Measurements from ENCODE around the gene ASB12. TPM values are rescaled to one million over a fixed set of nuclear protein-coding genes. Genes with fewer than 3 reads are reported as not detected.

ASB12 gene
- polyA plus RNA-seq, 2 of the 4 experiments (the other 2 are of a cell fraction) = 0.08 TPM; not detected in 1

GRCh38 chrX:64195862-64196261 lies 34.5 kb downstream of the ASB12 start:
- POLR2A ChIA-PET = interaction anchor here (1.5 kb wide), 1 partner anchor 10 kb away, joined by 3 read pairs; the partner anchor contains the start of gene AMER1
- no peaks in the 10 kb centered on the region for H3K4me1 ChIP-seq
- no peak for FAIRE-seq
- H3K27ac ChIP-seq = no peak overlapping the region
- CTCF ChIA-PET = no interaction called here
- 75% methylated on average over 1 of the region's 1 CpG for WGBS (ENCODE audit: missing lambda C conversion rate)
- no peak for ATAC-seq
- DNase-seq (ENCODE audit: low read depth in 1 of 2, low spot score in 1 of 2) = no peak
- no peak overlapping the region for H3K4me3 ChIP-seq
- TF ChIP-seq CEBPB (IDR thresholded peaks at IDR 0.05) (no peak), CTCF (IDR thresholded peaks at IDR 0.05) (no peak), HDAC2 (IDR thresholded peaks at IDR 0.05) (no peak), KDM5A (IDR thresholded peaks at IDR 0.05) (no peak), RARB (CRISPR knock-in tag; IDR thresholded peaks at IDR 0.05) (no peak), SREBF2 (IDR thresholded peaks at IDR 0.05) (no peak), NR3C1 (IDR thresholded peaks at IDR 0.05) (no peak), SMC3 (IDR thresholded peaks at IDR 0.05) (no peak)
- H3K9me3 ChIP-seq = no peaks in the 10 kb centered on the region
- no peak overlapping the region for H3K4me2 ChIP-seq

GRCh38 chrX:64192673-64193072 lies 37.7 kb downstream of the ASB12 start:
- POLR2A ChIA-PET = no interaction called here
- DNase-seq (ENCODE audit: low read depth in 1 of 2, low spot score in 1 of 2) (no peak), FAIRE-seq (no peak), ATAC-seq (no peak)
- no peaks in the 10 kb centered on the region for H3K9me3 ChIP-seq
- no peak overlapping the region for H3K4me2 ChIP-seq
- no peak overlapping the region for H3K4me3 ChIP-seq
- no peak overlapping the region for H3K27ac ChIP-seq
- CTCF ChIA-PET = interaction anchor here (1.2 kb wide), 1 partner anchor 14 kb away, joined by 3 read pairs; no protein-coding TSS in a partner anchor
- no peaks in the 10 kb centered on the region for H3K4me1 ChIP-seq
- TF ChIP-seq FOSB (CRISPR knock-in tag; IDR thresholded peaks at IDR 0.05) = no peak
- no peak for TF ChIP-seq RNF2 (IDR thresholded peaks at IDR 0.05; ENCODE audit: borderline replicate concordance, low read depth)
- TF ChIP-seq HOXB5 (CRISPR knock-in tag; IDR thresholded peaks at IDR 0.05) = no peak
- TF ChIP-seq ZSCAN20 (CRISPR knock-in tag; IDR thresholded peaks at IDR 0.05) = no peak
- TF ChIP-seq EHMT2 (IDR thresholded peaks at IDR 0.05; ENCODE audit: low read depth) = no peak
- no peak for TF ChIP-seq POLR2AphosphoS2 (conservative IDR thresholded peaks at IDR 0.05; ENCODE audit: low read length)
- no peak for TF ChIP-seq ZC3H11A (IDR thresholded peaks at IDR 0.05)
- TF ChIP-seq RAD21 (conservative IDR thresholded peaks at IDR 0.05 in 1 of 2, IDR thresholded peaks at IDR 0.05 in 1 of 2) = no peak
- TF ChIP-seq CBX2 (IDR thresholded peaks at IDR 0.05; ENCODE audit: borderline replicate concordance, low read depth) = no peak
- no peak for TF ChIP-seq HOXA7 (CRISPR knock-in tag; IDR thresholded peaks at IDR 0.05)
- no peak for TF ChIP-seq CTCF (IDR thresholded peaks at IDR 0.05)
- TF ChIP-seq USF2 (IDR thresholded peaks at IDR 0.05) = no peak
- 100% methylated on average over 4 of the region's 5 CpGs for WGBS (ENCODE audit: missing lambda C conversion rate)

GRCh38 chrX:64192040-64192439 lies 38.4 kb downstream of the ASB12 start:
- Histone ChIP-seq H3K4me2 (no peak overlapping the region), H3K27ac (no peak overlapping the region), H3K9me3 (no peaks in the 10 kb centered on the region), H3K4me1 (no peaks in the 10 kb centered on the region), H3K4me3 (no peak overlapping the region)
- ATAC-seq = no peak
- 100% methylated on average over 3 of the region's 3 CpGs for WGBS (ENCODE audit: missing lambda C conversion rate)
- FAIRE-seq = no peak
- no peak for DNase-seq (ENCODE audit: low read depth in 1 of 2, low spot score in 1 of 2)
- CTCF ChIA-PET = no interaction called here
- POLR2A ChIA-PET = no interaction called here
- no peak for TF ChIP-seq CBX8 (IDR thresholded peaks at IDR 0.05)
- TF ChIP-seq NFE2L2 (conservative IDR thresholded peaks at IDR 0.05; ENCODE audit: low read length) = no peak
- no peak for TF ChIP-seq TP53 (CRISPR knock-in tag; IDR thresholded peaks at IDR 0.05)
- TF ChIP-seq MYC (IDR thresholded peaks at IDR 0.05; ENCODE audit: borderline replicate concordance, low read length) = no peak
- no peak for TF ChIP-seq RCOR1 (IDR thresholded peaks at IDR 0.05; ENCODE audit: low read depth, low read length)
- TF ChIP-seq FOXS1 (CRISPR knock-in tag; IDR thresholded peaks at IDR 0.05) = no peak
- no peak for TF ChIP-seq ZFP36 (IDR thresholded peaks at IDR 0.05; ENCODE audit: borderline replicate concordance, partially characterized antibody)
- TF ChIP-seq CHD2 (IDR thresholded peaks at IDR 0.05; ENCODE audit: low read length, partially characterized antibody) = no peak
- no peak for TF ChIP-seq HOXA7 (CRISPR knock-in tag; IDR thresholded peaks at IDR 0.05)
- TF ChIP-seq JUNB (IDR thresholded peaks at IDR 0.05) = no peak
- TF ChIP-seq MAZ (IDR thresholded peaks at IDR 0.05; ENCODE audit: borderline replicate concordance, low read depth, low read length) = no peak
- no peak for TF ChIP-seq EHF (CRISPR knock-in tag; IDR thresholded peaks at IDR 0.05)
- TF ChIP-seq NPAS2 (CRISPR knock-in tag; IDR thresholded peaks at IDR 0.05; ENCODE audit: borderline replicate concordance) = no peak

Data from A549 (cell line).